GM18526 (cell line): ENCODE data around the gene RDH16.

Experiments used
- POLR2A ChIP-seq: IDR thresholded peaks from 3 replicates; pipeline ENCODE4 v1.6.1; 2011; ENCODE audit not compliant: insufficient read length; ENCODE audit errors: extremely low read depth

Gene RDH16

DNA sequence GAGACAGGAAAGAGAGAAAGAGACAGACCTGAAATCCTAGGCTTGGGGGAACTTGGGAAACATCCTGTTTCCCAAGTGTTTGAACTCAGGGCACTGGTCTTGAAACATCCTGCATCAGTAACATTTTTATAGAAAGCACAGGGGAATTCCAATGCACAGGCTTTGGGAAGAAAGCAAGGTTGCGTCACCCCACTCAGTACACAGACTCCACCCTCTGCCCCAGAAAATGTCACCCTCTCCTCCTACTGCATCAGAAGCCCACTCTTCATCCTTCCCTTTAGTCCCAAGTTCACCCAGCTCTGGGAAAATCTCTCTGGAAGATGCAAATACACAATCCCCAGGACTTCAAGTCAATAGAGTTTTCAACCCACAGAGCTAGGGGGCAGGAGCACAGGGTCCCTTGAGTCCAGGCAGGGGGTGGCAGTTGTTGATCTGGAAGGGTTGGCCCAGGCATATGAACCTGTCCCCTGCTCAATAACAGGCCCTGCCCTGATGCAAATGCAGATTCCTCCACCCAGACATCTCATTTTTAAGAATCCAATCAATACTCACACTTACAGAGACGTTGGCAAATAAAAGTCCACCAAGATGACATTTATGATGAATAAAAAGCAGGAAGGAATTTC lies 1.7 kb downstream of the RDH16 start:
- no peak for TF ChIP-seq POLR2A

DNA sequence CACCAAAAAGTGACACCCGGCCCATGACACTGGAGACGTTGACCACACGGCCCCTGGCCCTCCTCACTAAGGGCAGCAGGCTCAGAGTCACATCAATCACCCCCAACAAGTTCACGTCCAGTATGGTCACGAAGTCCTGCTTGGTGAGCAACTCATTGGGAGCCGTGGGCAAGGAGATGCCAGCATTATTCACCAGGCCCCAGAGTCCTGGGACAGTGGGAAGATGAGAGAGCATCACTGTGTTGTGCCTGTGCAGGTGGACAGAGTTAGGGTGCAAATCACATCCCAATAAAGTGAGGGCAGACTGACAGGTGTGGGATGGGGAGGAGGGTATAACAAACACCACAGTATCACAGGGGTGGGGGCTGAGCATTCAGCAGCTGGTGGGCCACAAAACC lies 2.5 kb downstream of the RDH16 start:
- TF ChIP-seq POLR2A = no peak

DNA sequence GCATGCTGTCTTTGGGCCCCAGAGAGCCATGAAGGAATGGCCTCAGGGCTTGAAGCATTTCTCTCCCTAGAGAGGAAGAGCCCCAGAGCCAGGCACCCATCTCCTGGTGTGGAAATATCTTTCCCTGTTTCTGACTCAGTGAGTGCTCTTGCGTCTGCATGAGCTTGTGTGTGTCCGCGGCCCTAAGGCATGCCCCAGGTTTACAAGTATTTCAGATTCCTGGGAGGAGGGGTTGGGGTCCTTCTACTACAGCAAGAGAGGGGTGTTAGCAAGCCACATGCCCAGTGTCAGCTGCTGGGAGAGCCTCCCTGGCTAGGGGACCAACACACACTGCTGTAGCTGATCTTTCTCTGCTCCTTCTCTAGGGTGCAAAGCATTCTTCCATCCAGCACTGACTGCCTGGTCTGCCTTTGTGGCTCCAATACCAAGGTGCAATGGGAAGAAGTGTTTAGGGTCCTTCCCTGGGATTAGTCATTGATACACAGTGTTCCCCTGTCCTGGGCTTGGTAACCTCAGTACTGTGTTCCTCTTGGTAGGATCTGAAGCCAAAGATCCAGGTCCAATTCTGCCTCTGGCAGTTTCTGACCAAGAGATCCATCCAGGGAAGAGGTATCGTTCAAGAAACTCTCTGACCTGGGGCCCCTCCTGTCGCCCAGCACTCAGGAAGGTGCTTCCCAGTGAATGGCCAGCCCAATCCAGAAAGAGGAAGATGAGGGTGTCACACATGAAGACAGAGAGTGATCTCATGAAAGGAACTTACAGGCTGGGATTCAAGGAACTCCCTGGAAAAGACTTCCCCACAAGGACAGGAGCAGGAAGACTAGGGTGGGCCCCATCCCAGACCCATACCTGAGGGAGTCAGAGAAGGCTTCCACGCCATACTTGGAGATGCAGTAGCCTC lies 3.1 kb downstream of the RDH16 start:
- TF ChIP-seq POLR2A = no peak

DNA sequence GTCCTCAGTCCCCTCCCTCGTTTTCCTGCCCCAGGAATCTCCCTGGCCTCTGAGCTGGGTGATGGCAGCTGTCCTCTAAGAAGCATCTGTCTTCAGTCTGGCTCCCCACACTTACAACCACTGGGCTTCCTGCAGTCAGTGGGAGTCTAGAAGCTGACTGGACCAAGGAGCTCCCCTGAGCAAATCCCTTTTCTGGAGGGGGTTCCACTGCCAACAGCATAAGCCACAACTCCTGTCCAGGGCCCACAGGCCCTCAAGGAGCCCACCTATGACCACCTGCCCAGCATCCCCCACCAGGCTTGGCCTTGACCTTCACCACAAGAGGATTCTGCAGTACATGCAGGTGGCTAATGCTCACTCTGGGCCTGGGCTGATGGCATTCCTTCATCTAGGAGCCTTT lies 4.1 kb downstream of the RDH16 start:
- no peak for TF ChIP-seq POLR2A

DNA sequence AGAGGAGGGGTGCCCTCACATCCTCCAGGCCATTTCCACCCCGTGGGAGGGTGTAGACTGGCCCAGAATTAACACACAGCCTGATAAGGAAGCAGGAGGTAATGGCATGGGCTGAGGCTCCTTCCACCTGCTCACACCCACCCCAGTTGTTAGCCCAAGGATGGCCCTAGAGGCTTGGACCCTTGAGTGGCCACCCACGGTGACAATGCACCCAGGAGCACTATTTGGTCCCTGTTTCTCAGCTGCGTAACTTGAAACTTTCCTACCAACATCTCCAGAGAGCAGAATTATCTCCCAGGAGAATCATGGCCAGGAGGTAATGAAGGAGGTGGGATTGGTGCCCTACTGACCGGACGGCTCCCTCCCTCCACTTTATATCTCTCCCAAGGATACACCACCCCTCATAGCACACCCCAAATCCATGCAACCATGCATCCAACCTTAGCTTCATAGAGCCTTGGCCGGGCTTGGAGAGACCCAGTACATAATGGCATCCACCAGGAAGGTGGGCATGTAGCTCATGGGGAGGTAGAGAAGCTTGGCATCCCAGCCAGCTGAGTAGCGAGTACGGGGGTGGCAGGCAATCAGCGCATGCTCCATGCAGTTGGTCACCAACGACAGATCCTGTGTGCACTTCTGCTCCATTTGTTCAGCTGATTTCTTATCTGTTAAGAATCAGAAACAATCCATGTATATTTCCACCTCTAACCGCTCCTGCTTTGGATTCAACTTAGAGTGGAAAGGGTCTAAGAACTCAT lies 5.6 kb downstream of the RDH16 start:
- TF ChIP-seq POLR2A = no peak

DNA sequence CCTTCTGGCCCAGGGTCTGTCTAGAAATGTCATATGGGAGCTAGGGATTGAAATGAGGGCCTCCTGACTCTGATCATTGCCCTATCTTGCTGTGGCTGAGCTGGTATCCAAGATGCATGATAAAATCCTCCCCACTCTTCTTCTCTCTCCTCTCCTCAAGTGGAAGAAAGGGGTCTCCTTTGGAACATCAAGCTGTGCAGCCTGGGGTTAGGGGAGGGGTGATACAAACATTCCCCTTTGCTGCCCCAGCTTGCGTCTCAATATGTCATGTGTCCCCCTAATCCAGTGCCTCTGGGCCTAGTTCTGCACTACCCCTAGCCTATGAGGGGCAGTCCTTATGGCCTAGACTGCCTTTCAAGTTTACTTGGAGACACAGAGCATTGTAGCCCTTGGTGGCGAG lies 8.5 kb downstream of the RDH16 start:
- TF ChIP-seq POLR2A = no peak

DNA sequence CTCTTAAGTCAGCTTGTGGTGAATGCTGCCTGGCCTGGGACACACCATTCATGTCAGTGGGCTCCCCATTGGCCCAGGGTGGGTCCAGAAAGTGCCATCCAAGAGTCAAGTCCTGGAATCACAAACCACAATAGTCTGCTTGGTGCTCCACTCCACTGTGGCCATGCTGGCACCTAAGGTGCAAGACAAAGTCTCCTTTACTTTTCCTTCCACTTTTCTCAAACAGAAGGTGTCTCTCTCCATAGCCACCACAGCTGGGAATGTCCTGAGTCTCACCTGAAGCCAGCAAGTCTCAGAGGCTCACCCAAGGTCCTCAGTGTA lies 9.0 kb downstream of the RDH16 start:
- TF ChIP-seq POLR2A = no peak

DNA sequence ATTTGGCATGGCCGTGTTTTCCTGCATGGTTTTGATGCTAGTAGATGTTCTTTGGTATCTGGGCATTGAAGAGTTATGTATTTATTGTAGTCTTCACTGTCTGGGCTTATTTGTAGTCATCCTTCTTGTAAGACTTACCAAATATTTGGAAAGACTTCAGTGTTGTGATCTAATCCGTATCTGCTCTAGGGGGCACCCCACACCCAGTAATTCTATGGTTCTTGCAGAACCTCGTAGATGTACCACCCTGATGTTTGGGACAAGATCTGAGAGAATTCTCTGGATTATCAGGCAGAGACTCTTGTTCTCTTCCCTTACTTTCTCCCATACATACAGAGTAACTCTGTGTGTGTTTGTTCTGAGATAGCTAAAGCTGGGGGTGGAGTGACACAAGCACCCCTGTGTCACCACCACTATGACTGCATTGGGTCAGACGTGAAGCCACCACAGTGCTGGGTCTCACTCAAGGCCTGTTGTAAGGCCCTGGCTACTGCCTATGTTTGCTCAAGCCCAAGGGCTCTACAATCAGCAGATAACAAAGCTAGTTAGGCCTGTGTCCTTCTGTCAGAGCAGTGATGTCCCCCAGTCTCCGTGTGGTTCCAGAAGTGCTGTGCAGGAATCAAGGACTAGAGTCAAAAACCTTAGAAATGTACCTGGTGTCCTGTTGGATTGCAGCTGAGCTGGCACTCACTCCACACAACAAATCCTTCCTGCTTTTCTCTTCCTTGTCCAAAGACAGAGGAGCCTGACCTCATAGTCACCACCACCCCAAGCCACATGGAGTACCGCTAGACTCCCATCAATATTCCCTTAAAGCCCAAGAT lies 9.6 kb downstream of the RDH16 start:
- no peak for TF ChIP-seq POLR2A

DNA sequence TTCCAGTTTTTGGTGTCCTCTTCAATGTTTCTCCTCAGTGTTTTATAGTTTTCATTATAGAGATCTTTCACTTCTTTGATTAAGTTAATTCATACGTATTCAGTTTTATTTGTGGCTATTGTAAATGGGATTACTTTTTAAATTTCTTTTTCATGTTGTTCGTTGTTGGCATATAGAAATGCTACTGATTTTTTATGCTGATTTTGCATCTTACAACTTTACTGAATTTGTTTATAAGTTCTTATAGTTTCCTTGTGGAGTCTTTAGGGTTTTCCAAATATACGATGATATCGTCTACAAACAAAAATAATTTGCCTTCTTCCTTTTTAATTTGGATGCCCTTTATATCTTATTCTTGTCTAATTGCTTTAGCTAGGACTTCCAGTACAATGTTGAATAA lies 13.5 kb downstream of the RDH16 start:
- TF ChIP-seq POLR2A = no peak

DNA sequence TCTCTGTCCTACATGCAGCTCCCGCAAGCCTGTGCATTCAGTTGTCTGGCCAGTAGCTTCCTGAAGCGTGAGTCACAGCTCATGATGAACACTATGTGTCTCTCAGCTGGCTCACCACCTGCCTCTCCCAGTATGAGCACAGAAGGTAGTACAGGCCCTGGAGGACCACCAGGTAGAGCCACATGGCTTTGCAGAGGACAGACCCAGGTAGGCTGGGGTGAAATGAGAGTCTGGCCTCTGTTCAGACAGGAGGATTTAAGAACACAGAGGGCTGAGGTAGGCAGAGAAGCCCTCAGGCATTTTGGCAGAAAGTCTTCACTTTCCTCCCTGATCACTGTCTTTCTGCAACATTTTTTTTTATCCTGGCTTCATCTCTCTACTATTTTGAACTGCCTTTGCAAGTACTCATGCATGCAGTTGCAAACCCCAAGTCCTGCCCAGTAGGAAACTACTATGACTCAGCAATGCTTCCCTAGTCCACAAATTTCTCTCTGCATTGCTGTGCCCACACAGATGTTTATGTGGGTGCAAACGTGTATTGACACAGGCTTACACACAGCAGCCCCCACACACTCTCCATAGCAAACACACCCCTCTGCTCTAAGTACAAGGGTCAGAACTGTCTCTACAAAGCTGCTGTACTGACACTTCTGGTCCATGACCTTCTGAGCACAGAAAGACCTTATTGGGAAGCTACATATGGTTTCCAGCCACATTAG lies 15.9 kb downstream of the RDH16 start:
- no peak for TF ChIP-seq POLR2A

DNA sequence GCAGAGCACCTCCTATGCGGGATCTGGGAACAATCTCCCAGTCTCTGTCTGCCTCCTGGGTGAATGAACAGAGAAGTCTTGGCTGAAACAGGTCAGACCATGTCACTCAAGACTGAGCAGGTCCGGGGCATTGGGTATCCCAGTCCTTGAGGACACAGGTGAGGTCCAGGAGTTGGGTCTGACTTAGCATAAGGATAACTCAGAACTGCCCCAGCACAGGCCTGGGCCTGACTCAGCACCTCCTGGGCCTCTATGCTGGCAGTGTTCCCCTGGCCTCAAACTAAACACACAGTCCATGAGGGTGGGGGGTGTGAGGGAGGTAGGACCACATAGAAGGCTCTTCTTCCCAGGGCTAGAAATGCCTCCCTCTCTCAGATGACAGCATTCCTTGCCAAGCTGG lies 21.7 kb downstream of the RDH16 start:
- TF ChIP-seq POLR2A = no peak

DNA sequence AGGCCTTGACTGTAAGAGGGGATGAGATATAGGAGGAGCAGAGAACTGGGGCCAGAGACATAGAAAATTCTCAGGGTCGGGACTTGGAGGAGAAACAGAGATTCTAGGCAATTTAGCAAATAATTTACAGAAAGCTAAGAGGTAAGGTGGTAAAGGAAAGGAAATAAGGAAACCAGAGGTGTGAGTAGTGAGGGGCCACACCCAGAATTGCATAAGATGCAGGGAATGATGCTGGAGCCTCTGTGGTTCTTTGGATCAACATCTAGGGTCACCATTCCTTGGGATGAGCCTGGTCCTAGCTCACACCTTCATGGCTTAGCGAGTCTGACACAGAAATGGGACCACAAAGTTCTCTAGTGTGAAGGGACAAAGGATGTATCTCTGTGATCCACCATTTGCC lies 22.3 kb downstream of the RDH16 start:
- no peak for TF ChIP-seq POLR2A

DNA sequence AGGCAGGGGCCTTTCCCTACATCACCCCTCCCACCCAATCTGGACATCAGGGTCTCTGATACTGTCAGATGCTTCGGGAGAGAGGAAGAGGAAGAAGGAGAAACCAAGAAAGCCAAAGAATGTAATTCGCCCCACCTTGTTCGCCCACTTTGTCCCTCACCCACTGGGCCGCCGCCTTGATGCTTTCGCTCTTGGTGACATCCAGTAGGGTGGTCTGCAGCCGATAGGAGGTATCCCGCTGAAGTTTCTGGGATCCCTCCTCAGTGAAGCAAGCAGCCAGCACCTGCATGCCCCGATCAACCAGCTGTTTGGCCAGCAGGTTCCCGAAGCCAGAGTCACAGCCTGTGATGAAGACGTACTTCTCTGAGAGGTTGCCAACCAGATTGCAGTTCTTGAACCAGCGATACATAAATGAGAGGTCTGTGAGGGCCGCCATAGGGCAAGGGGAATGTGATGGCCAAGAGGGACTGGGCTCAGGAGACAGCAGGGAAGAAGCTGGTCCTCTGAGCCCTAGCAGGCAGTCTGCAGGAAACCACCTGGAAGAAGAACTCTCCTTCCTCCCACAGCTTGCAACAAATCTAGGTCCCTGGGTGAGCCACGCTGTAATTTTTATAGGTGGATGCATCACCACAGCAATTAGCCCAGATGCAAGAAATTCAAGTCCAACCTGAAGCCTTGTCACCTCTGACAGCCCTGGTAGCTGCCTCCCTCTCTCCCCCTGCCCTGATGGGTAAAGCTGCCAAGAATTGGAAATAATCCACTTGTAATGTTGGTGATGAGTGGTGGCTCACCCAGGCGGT lies 23.4 kb downstream of the RDH16 start, which contains the start of gene SDR9C7:
Gene SDR9C7, minus strand, starts transcription at position 583 of the 800 bp plus-strand sequence. Its CDS starts 147 bp downstream, at position 436.
- no peak for TF ChIP-seq POLR2A

DNA sequence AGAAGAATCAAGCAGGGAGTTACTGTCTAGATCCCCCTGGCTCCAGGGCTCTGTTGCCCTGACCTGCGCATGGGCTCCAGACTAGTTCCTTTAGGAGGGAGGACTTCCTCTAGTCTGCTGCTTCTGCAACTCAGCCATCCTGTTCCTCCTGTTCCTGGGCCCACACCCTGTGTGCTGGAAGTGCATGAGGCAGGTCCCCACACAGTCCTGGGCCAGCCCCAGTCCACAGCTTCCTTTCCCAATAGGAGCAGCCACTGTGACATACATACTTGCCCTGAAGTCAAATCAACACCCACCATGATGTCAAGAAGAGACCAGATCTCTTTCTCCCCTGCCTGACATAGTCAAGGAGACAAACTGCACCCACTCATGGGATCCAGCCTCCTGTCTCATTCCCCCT lies 24.5 kb downstream of the RDH16 start:
- no peak for TF ChIP-seq POLR2A

DNA sequence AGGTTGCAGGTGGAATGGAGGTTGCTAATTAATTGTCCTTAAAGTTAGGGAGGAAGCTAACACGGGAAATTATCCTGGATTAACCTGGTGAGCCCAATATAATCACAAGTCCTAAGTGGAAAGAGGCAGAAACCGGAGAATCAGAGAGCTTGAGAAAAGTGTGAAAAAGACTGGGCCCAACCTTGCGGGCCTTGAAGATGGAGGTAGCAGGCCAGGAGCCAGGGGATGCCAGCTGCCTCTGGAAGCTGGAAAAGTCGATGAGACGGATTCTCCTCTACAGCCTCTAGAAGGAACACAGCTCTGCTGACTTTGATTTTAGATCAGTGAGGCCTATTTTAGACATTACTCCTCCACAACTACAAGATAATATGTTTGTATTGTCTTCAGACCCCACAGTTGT lies 25.3 kb downstream of the RDH16 start:
- TF ChIP-seq POLR2A = no peak
